Embryonic facial prominence (tissue), 1 donor: ENCODE results near the gene ASF1B.
A peak's percentile ranks its signal among the peaks of the same experiment; 100 is the strongest.
"Not testable (repeated sequence)": the region's sequence is repeated elsewhere in the genome, so short reads cannot be mapped to it uniquely, and the experiment has no call there.

ENCODE experiments used
- DNase-seq: peaks from one replicate; pipeline ENCODE4 v3.0.0-alpha.2; 2016; ENCODE audit errors: extremely low spot score

The ASF1B gene

GRCh38 chr19:14136509-14137281 lies at the start of gene ASF1B:
TSS of gene ASF1B (minus strand) at chr19:14136589. CDS start at chr19:14136456, 133 bp downstream.
- peak; percentile 98 for DNase-seq

GRCh38 chr19:14185691-14186090 lies 49.3 kb upstream of the ASF1B start:
- not testable (repeated sequence) for DNase-seq

- no peak for DNase-seq
Observed at GRCh38 chr19:14185158-14185557, 48.8 kb upstream of the ASF1B start.

DNA sequence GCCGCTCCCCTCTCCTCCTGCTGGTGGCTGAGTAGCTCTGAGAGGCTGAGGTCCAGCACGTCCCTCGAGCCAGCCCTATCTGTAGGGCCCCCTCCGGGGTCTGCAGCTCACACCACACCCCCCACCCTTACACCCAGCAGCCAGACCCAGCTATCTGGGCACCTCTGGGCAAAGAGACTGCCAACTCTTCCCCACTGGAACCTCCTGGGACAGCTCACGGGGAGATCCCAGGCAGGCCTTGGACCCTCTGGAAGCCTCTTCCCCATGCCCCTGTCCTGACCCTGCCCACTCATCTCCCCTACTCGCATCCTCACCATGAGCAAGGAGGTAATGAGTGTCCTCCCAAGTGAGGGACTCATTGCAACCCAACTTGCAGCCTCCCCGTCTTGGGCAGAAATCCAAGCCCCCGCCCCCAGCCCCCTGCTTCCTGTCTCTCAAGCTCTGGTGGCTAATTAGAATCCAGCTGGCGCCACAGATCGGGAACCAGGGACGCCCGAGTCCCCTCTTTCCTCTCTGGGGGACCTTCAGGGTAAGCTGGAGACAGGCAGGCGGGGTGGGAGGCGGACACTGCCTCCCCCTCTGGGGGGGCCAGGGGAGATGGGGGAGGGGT lies 47.5 kb upstream of the ASF1B start:
- DNase-seq: no peak

DNA sequence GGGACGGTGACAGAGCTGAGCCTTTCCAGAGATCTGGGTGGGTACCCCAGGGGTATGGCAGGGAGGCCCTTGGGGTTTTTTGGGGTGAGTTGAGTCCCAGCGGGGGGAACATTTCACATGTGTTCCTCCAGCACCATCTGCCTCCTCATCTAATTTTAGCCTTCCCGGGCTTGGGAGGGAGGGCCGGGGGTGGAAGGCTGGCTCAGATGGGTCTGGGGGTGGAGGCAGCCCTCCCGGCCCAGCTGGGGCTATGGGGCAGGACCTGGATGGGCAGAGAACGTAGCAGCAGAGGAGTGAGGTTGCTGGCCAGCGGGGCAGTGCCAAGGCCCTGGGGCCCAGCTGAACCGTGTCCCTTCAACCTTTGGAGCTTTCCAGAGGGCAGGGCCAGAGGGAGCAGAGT lies 46.1 kb upstream of the ASF1B start:
- no peak for DNase-seq

DNA sequence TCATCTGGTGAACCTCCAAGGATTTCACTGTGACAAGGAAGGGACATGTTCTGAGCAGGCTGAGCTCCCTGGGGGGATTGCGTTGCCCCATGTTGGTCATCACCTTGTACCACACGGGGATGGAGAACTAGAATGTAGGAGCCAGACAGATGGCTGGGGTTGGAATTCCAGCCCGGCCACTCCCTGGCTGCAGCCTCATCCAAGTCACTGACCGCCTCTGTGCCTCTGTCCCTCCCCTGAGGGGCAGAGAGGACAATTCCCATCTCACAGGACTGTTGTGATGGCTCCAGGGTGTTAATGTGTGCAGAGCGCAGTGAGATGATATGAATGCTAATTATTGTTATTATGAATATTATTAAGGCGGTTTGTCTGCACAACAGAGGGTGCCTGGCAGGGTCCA lies 45.5 kb upstream of the ASF1B start:
- DNase-seq: no peak

DNA sequence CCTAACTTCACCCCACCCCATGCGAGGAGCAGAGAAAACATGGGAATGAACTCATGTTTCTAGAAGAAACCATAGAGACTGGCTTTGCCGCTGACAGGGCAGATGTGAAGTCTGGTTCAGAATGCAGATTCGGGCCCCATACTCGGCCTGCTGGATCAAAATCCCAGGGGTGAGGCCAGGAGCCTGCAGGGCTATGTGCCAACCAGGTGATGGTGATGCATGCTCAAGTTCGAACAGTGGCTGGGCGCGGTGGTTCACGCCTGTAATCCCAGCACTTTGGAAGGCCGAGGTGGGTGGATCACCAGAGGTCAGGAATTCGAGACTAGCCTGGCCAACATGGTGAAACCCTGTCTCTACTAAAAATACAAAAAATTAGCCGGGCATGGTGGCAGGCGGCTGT lies 44.8 kb upstream of the ASF1B start:
- not testable (repeated sequence) for DNase-seq

GRCh38 chr19:14177496-14178074 lies 41.2 kb upstream of the ASF1B start:
- no peak for DNase-seq

DNA sequence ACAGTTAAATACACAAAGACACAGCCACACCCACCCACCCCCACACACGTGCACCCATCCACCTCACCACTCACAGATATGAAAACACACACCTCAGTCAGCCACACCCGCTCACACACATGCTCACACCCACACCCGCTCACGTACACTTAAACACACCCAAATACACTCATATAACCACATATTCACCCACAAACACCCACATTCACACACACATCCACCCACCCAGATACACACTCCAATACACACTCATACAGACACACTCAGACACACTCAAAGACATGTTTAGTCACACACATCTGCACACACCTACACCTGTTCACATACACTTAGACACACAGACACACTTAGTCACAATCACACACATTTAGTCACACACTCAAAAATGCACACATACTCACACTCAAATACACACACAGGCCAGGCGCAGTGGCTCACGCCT lies 39.0 kb upstream of the ASF1B start:
- no peak for DNase-seq

GRCh38 chr19:14174883-14175282 lies 38.5 kb upstream of the ASF1B start:
- no peak for DNase-seq

GRCh38 chr19:14168993-14169392 lies 32.6 kb upstream of the ASF1B start:
- no peak for DNase-seq

DNA sequence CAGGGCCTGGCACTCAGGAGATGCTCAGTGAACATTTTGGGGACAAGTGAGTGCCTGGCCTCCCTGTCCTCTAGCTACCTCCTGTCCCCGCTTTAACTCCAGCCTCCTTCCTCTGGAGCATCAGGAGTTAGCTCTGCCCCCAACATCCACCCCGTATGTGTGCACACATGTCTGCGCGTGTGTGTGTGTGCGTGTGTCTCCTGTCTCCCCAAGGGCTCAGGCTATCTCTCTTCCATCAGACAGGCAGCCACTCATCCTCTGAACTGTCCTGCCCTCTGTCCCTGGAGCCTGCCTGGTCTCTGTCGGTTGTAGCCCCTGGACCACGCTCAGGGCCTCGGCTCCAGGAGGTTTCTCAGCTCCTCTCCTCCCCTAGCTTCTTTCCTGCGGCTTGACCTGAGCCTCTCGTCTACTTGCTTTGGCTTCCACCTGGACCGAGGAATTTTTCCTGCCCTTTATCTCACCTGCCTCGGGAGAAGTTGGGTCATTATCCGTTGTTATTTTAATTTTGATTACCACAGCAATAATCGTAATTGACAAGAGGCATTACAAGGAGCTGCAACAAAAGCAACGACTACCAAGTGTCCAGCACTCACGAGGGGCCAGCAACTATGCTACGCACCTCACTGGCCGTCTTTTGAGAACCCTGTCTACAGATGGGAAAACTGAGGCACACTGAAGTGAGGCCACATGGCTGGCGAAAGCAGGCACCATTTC lies 32.0 kb upstream of the ASF1B start:
- no peak for DNase-seq

GRCh38 chr19:14167576-14168138 lies 31.3 kb upstream of the ASF1B start:
- DNase-seq: no peak

GRCh38 chr19:14166999-14167575 lies 30.7 kb upstream of the ASF1B start:
- DNase-seq: no peak

DNA sequence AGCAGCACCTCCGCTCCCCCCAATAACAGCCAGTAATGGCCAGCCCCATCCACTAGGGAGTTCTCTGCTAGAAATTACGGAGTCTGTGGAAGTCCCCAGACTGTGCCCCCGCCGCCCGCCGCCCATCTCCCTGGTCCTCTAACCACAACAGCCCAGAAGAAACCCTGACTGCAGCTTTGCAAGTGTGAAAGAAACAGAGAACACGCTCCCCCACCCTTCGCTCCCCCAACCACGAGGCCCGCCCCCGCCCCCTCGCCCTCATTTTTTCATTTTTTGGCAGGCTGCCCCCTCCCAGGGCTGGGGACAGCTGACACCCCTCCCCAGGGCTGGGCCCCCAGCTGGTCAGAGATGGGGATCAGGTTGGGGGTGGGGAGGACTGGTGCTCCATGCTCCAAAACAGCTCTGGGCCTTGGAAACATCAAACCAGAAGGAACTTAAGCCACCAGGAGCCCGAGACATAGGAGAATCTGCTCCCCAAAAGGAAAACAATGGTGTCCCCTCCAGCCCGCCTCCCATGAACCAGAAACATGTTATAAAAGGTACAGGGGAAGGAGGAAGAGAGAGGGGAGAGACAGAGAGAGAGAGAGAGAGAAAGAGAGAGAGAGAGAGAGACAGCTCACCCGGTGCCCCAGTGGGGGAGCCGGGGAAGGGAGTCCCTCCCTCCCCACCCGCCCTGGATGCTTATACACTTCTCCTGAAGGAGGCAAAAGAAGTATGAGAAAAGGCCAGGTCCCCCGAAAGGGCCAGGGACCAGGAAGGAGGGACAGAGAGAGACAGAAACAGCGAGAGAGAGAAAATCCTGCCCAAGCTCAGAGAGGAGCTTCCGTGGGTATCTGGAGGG lies 29.8 kb upstream of the ASF1B start:
- DNase-seq: no peak

GRCh38 chr19:14164724-14165493 lies 28.5 kb upstream of the ASF1B start:
- no peak for DNase-seq

GRCh38 chr19:14164082-14164481 lies 27.7 kb upstream of the ASF1B start:
- no peak for DNase-seq

GRCh38 chr19:14162871-14163297 lies 26.5 kb upstream of the ASF1B start:
- no peak for DNase-seq

- DNase-seq: no peak
Observed at GRCh38 chr19:14161305-14161704, 24.9 kb upstream of the ASF1B start.
